SK-N-SH treated with all-trans-retinoic acid at 6 μM for 48 hours (cell line): ENCODE results near the gene DNMT3L.

Experiments used
- ATAC-seq: fragments of 200-7000 bp; cut with Tn5 transposase; 3 replicates; pipeline ENCODE4 v1.9.1; 2020; ENCODE audit warnings: mild to moderate bottlenecking, moderate library complexity
- BACH2 ChIP-seq: fragments of 250-450 bp; sonication (Bioruptor Pico); IDR thresholded peaks from 2 replicates; pipeline ENCODE4 v1.9.0; 2021; ENCODE audit warnings: mild to moderate bottlenecking, borderline replicate concordance
- CSDC2 ChIP-seq: fragments of 250-450 bp; sonication (Bioruptor Pico); IDR thresholded peaks from 2 replicates; pipeline ENCODE4 v1.5.0; 2020; ENCODE audit warnings: mild to moderate bottlenecking, moderate library complexity
- GLIS3 ChIP-seq: fragments of 250-450 bp; sonication (Bioruptor Pico); IDR thresholded peaks from 2 replicates; pipeline ENCODE4 v1.5.0; 2020; ENCODE audit warnings: mild to moderate bottlenecking, moderate library complexity
- ISL1 ChIP-seq: fragments of 250-450 bp; sonication (Bioruptor Pico); IDR thresholded peaks from 2 replicates; pipeline ENCODE4 v2.1.2; 2022; ENCODE audit warnings: mild to moderate bottlenecking, moderate library complexity
- OSR1 ChIP-seq: fragments of 250-450 bp; sonication (Bioruptor Pico); IDR thresholded peaks from 2 replicates; pipeline ENCODE4 v1.8.0; 2022; ENCODE audit warnings: moderate library complexity, mild to moderate bottlenecking, inconsistent platforms
- PPARA ChIP-seq: fragments of 250-450 bp; sonication (Bioruptor Pico); IDR thresholded peaks from 2 replicates; pipeline ENCODE4 v1.5.0; 2020; ENCODE audit warnings: mild to moderate bottlenecking, borderline replicate concordance
- SNAI2 ChIP-seq: fragments of 250-450 bp; sonication (Bioruptor Pico); IDR thresholded peaks from 2 replicates; pipeline ENCODE4 v1.5.0; 2020; ENCODE audit warnings: mild to moderate bottlenecking, moderate library complexity
- TOX ChIP-seq: fragments of 250-450 bp; sonication (Bioruptor Pico); IDR thresholded peaks from 2 replicates; pipeline ENCODE4 v1.8.0; 2021; ENCODE audit warnings: mild to moderate bottlenecking, moderate library complexity, borderline replicate concordance
- TSHZ2 ChIP-seq: fragments of 250-450 bp; sonication (Bioruptor Pico); IDR thresholded peaks from 2 replicates; pipeline ENCODE4 v1.5.0; 2020; ENCODE audit warnings: mild to moderate bottlenecking, moderate library complexity
- ZC3H10 ChIP-seq: fragments of 250-450 bp; sonication (Bioruptor Pico); IDR thresholded peaks from 2 replicates; pipeline ENCODE4 v1.5.1; 2021; ENCODE audit warnings: mild to moderate bottlenecking, moderate library complexity
- ZNF70 ChIP-seq: fragments of 450-650 bp; formaldehyde crosslinking; IDR thresholded peaks from 2 replicates; pipeline ENCODE4 v1.5.0; 2020; ENCODE audit warnings: mild to moderate bottlenecking, moderate library complexity
- TF ChIP-seq, protein P1 (sequence below): fragments of 250-450 bp; sonication (Bioruptor Pico); IDR thresholded peaks from 2 replicates; pipeline ENCODE4 v1.8.0; 2020; ENCODE audit warnings: mild to moderate bottlenecking, moderate library complexity, borderline replicate concordance
- TF ChIP-seq, protein P2 (sequence below): fragments of 250-450 bp; sonication (Bioruptor Pico); IDR thresholded peaks from 2 replicates; pipeline ENCODE4 v1.8.0; 2021; ENCODE audit warnings: low read depth, mild to moderate bottlenecking, moderate library complexity, borderline replicate concordance

The DNMT3L gene

GRCh38 chr21:44301961-44302406, 40.3 kb upstream of the DNMT3L start:
- no peak for ATAC-seq
- TF ChIP-seq, protein P1, sequence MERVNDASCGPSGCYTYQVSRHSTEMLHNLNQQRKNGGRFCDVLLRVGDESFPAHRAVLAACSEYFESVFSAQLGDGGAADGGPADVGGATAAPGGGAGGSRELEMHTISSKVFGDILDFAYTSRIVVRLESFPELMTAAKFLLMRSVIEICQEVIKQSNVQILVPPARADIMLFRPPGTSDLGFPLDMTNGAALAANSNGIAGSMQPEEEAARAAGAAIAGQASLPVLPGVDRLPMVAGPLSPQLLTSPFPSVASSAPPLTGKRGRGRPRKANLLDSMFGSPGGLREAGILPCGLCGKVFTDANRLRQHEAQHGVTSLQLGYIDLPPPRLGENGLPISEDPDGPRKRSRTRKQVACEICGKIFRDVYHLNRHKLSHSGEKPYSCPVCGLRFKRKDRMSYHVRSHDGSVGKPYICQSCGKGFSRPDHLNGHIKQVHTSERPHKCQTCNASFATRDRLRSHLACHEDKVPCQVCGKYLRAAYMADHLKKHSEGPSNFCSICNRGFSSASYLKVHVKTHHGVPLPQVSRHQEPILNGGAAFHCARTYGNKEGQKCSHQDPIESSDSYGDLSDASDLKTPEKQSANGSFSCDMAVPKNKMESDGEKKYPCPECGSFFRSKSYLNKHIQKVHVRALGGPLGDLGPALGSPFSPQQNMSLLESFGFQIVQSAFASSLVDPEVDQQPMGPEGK (CRISPR knock-in tag): no peak
- TF ChIP-seq GLIS3 (CRISPR knock-in tag) (no peak), OSR1 (CRISPR knock-in tag) (no peak), TSHZ2 (CRISPR knock-in tag) (no peak)

DNA sequence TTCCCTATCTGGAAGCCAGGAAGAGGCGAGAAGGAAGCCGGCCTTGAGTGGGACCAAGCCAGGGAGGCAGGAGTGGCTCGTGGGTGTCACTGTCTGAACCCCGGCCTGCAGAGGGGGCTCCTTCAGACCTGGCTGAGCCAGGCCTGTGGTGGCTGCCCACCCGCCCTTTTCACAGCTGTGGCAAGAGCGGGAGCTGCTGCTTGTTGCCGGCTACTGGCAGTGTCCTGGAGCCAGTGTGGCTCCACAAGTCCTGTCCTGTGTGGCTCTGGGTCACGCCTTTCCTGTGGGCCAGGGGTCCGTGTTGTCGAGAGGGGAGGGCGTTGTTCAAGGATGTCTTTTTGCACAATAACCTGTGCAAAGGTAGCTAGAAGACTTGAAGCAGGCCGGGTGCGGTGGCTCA, 39.4 kb upstream of the DNMT3L start:
- TF ChIP-seq ISL1 (CRISPR knock-in tag) (no peak), SNAI2 (CRISPR knock-in tag) (no peak), TSHZ2 (CRISPR knock-in tag) (no peak), TOX (no peak)
- ATAC-seq: no peak

DNA sequence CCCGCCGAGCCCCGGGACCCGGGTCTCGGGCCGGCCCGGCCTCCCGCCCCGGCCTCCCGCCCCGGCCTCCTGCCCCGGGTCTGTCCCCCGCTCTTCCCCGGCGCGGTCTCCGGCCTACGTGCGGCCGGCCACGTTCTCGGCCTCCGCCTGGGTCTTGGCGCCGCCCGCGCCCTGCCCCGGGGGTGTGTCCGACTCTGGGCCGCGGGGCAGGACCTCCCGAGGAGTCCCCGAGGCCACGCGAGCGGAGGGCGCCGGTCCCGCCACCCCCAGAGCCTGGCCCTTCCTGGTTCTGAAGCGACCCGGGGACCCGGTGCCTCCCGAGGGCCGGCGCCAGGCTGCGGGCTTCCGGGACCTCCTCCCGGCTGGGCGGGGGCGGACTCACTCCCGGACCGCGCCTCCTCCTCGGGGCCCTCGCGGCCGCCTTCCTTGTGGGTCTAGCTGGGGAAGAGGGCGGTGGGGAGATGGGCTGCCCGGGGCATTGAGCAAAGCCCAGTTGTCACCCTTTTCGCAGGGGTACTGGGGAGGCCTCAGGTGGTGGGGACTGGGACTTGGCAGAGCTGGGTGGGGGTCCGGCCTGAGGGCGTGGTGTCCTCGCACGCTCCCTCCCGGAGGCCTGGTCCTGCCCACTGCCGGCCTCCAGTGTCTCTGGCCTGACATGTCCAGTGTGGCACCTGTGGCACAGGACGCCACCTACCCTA, 38.7 kb upstream of the DNMT3L start:
- TF ChIP-seq ZC3H10 (CRISPR knock-in tag): no peak
- TF ChIP-seq TSHZ2 (CRISPR knock-in tag): no peak
- no peak for TF ChIP-seq SNAI2 (CRISPR knock-in tag)
- TF ChIP-seq, all 23 proteins: peak for 0
- peak; percentile 68 for ATAC-seq

DNA sequence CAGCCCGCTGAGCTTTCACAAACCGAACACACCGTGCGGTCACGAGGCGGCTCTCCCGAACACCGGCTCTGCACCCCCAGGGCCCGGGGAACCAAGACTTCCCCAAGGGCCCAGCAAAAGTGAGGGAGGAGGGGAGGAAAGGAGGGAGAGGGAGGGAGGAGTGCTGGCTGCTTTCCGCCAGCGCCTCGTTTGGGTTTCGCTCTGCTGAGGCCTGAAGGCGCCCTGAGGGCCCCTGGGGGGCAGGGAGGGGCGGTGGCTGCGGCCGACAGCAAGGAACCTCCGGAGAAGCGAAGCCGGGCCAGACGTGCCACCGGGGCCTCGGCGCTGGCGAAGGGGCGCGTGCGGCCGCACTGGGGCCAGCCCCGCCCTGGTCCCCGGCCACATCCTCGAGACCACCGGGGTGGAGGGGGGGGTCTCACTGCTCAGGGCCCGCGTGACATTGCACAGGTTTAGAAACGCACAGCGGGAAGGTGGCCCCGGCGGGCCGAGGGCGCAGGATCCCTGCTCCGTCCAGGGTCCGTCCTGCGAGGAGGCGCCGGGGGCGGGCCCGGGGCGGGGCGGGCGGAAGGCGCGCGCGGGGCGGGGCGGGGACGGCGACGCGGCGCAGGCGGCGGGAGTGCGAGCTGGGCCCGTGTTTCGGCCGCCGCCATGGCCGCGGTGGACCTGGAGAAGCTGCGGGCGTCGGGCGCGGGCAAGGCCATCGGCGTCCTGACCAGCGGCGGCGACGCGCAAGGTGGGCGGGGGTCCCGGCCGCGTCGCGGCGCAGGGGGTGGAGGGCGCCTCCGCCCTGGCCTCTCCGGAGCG, 38.0 kb upstream of the DNMT3L start, which contains the start of gene PFKL:
PFKL (plus strand) TSS at position 596 of the 804 bp plus-strand sequence; CDS start at position 649, 53 bp downstream.
- TF ChIP-seq, protein P2, sequence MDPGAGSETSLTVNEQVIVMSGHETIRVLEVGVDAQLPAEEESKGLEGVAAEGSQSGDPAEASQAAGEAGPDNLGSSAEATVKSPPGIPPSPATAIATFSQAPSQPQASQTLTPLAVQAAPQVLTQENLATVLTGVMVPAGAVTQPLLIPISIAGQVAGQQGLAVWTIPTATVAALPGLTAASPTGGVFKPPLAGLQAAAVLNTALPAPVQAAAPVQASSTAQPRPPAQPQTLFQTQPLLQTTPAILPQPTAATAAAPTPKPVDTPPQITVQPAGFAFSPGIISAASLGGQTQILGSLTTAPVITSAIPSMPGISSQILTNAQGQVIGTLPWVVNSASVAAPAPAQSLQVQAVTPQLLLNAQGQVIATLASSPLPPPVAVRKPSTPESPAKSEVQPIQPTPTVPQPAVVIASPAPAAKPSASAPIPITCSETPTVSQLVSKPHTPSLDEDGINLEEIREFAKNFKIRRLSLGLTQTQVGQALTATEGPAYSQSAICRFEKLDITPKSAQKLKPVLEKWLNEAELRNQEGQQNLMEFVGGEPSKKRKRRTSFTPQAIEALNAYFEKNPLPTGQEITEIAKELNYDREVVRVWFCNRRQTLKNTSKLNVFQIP (CRISPR knock-in tag): no peak
- TF ChIP-seq ZNF70 (CRISPR knock-in tag): no peak
- TF ChIP-seq PPARA (CRISPR knock-in tag): no peak
- TF ChIP-seq CSDC2 (CRISPR knock-in tag): no peak
- TF ChIP-seq GLIS3 (CRISPR knock-in tag): no peak
- no peak for TF ChIP-seq BACH2 (CRISPR knock-in tag)
- ATAC-seq: peak; percentile 68
